Brain microvascular endothelial cell (primary cell): ENCODE results near the gene ARHGAP6.

Experiments used
- DNase-seq: peaks from one replicate; pipeline ENCODE4 v3.0.0-alpha.2; 2020
- H3K27ac ChIP-seq: fragments of 250-450 bp; sonication (Bioruptor Pico); 2 replicates; pipeline ENCODE4 v1.5.1; 2020; ENCODE audit warnings: mild to moderate bottlenecking, moderate library complexity
- H3K27me3 ChIP-seq: fragments of 250-450 bp; sonication (Bioruptor Pico); replicated peaks from 2 replicates; pipeline ENCODE4 v1.5.1; 2020; ENCODE audit warnings: mild to moderate bottlenecking
- H3K36me3 ChIP-seq: fragments of 250-450 bp; sonication (Bioruptor Pico); replicated peaks from 2 replicates; pipeline ENCODE4 v1.5.1; 2020; ENCODE audit warnings: mild to moderate bottlenecking
- H3K4me3 ChIP-seq: 2 replicates; pipeline ENCODE4 v1.5.1; 2011; ENCODE audit warnings: low read depth, mild to moderate bottlenecking, control low read depth, low read length, moderate library complexity
- in situ Hi-C: cut with HindIII; loops from 2 replicates; pipeline ENCODE4 v1.10.0; 2017; ENCODE audit warnings: low sequenced_read_pairs, low pct_ligation_motif_present
- TF ChIP-seq, protein P1 (sequence below): IDR thresholded peaks from 2 replicates; pipeline ENCODE4 v1.5.1; 2011; ENCODE audit warnings: low read depth, mild to moderate bottlenecking, moderate library complexity, low read length, control low read depth, inconsistent platforms; ENCODE audit errors: missing control alignments

Gene ARHGAP6

DNA sequence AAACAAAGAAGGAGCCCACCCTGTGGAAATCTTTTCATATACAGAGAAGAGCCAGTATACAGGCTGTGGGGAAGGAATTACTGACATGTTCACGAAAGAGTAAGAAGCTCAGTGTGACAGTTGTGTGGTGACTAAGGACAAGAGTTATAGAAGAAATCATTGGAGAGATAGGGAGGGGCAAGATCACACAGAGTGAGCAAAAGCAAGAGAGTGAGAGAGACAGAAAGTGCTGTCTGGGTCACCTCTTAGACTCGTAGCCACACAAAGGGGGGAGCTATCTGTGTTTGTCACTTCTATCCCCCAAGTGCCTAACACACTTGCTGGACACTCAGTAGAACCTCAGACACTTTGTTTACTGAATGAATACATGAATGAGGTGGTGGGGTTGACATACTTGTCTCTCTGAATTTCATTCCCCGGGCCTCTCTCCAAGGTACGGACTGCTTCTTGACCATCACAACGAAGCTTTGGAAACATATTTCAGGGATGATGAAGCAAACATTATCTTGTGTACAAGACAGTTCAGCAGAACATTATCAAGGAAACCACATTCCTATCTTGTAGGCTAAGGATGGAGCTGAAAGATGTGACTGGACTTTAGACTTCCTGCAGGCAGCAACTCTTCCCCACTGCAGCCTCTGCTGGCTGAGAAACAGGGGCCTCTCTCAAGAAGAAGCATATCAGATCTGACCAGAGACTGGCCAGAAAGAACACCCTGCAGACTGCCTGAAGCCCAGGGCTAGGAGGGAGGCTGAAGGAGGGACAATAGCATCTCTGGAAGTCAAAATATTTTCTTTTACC is 204.3 kb downstream of the ARHGAP6 start:
- Histone ChIP-seq H3K4me3 (no peak overlapping the region), H3K27me3 (no peaks in the 10 kb centered on the region), H3K36me3 (no peaks in the 10 kb centered on the region), H3K27ac (peak overlapping the region; percentile 53)
- TF ChIP-seq, protein P1, sequence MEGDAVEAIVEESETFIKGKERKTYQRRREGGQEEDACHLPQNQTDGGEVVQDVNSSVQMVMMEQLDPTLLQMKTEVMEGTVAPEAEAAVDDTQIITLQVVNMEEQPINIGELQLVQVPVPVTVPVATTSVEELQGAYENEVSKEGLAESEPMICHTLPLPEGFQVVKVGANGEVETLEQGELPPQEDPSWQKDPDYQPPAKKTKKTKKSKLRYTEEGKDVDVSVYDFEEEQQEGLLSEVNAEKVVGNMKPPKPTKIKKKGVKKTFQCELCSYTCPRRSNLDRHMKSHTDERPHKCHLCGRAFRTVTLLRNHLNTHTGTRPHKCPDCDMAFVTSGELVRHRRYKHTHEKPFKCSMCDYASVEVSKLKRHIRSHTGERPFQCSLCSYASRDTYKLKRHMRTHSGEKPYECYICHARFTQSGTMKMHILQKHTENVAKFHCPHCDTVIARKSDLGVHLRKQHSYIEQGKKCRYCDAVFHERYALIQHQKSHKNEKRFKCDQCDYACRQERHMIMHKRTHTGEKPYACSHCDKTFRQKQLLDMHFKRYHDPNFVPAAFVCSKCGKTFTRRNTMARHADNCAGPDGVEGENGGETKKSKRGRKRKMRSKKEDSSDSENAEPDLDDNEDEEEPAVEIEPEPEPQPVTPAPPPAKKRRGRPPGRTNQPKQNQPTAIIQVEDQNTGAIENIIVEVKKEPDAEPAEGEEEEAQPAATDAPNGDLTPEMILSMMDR: peak; percentile 11
- DNase-seq: peak; percentile 62
- in situ Hi-C loops: no loop called here

DNA sequence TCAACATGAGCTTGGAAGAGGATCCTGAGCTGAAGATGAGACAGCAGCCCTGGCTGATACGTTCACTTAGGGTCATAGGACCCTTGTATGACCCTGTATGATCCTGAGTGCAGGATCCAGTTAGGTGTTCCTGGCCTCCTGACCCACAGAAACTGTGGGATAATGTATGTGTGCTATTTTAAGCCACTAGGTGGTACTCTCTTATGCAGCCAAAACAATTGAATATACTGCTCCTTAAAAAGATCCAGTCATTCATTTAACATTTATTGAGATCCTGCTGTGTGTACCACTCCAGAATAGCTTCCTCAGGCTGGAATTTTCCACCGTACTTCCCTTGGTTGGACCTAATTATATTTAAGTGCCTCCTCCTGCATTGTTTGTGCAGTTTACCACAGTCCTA is 205.4 kb downstream of the ARHGAP6 start:
- H3K36me3 ChIP-seq: no peaks in the 10 kb centered on the region
- in situ Hi-C loops: no loop called here
- H3K27me3 ChIP-seq: no peaks in the 10 kb centered on the region
- no peak overlapping the region for H3K4me3 ChIP-seq
- TF ChIP-seq, protein P1: peak; percentile 28
- no peak for DNase-seq
- peak overlapping the region; percentile 53 for H3K27ac ChIP-seq

DNA sequence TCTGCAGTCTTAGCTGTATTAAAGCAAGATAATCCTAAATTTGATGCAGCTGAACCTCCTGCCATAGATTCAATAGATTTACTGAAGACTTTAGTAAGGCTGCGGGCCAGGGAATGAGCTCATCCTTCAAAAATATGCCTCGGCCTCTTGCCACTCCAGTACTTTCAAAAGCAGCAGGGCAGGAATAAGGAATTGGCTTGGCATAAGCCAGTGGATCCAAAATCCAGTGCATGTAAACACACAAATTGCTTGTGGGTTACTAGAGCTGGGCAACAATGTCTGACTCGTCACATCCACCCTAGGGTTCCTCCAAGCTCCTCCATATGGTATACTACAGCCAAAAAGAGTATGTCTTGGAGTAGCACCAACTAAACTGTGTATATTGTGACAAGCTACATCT is 207.6 kb downstream of the ARHGAP6 start:
- no peak overlapping the region for H3K27ac ChIP-seq
- no peak overlapping the region for H3K4me3 ChIP-seq
- no peak for DNase-seq
- H3K27me3 ChIP-seq: no peaks in the 10 kb centered on the region
- in situ Hi-C loops: no loop called here
- H3K36me3 ChIP-seq: no peaks in the 10 kb centered on the region
- TF ChIP-seq, protein P1: no peak

DNA sequence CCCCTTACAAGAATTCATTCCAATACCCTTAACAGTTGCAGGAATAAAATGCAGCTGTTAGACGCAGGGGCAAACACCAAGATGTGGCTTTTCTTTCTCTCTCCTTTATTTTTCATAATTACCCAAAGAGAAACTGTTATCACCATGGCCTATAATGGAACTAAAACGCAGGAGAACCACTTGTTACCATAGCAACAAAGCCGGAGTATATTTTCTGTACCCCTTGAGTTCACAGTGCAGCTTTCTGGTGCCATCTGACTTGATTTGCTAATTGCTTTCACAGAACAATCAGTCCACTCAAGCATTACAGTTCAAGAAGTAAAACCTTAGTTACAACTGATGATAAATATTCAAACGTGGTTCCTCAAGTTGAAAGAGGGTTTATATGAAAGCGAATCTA is 214.6 kb downstream of the ARHGAP6 start:
- TF ChIP-seq, protein P1: no peak
- no peaks in the 10 kb centered on the region for H3K36me3 ChIP-seq
- H3K27ac ChIP-seq: no peak overlapping the region
- H3K4me3 ChIP-seq: no peak overlapping the region
- H3K27me3 ChIP-seq: no peaks in the 10 kb centered on the region
- in situ Hi-C loops: no loop called here
- DNase-seq: no peak

DNA sequence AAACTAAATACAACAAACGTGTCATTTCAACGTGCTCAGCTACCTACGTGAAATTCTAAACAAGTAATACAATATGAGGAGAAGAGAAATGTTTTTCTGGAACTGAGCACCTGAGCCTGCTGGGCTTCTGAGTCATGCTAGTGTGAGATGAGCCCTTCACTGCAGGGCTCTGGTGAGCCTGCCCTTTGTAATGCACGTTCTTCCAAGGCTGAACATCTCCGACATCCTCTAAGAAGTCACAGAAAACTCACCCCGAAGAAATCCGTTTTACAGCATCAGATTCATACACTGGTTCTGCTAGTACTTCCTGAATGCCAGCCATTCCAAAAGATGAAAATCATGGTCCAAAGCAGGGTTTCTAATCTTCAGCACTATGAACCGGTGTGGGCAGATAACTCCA is 215.4 kb downstream of the ARHGAP6 start:
- TF ChIP-seq, protein P1: no peak
- Histone ChIP-seq H3K27ac (no peak overlapping the region), H3K4me3 (no peak overlapping the region), H3K27me3 (no peaks in the 10 kb centered on the region), H3K36me3 (no peaks in the 10 kb centered on the region)
- in situ Hi-C loops: no loop called here
- DNase-seq: no peak

DNA sequence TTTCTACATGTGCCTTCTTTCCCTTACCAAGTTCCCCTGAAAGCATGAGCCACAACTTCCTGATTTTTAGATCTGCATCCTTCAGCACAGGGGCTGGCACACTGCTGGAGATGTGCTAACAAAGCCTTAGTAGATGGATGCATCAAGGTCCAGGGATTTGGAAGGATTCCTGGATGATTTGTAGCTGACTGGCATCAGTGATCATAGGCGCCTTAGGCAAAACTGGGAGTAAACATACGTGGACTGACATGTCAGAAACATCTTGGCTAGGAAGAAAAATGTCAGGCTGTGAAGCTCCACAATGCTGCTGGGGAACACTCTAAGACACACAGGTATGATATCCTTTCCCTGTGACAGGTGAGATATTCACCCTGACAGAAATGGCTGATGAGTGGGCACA is 216.1 kb downstream of the ARHGAP6 start:
- Histone ChIP-seq H3K27me3 (no peaks in the 10 kb centered on the region), H3K27ac (no peak overlapping the region), H3K4me3 (no peak overlapping the region), H3K36me3 (no peaks in the 10 kb centered on the region)
- TF ChIP-seq, protein P1: no peak
- no peak for DNase-seq
- in situ Hi-C loops: no loop called here
